Cerebellar cortex (tissue), 1 donor: Measurements from ENCODE around the gene WNT9A.

Experiments used
- DNase-seq: peaks from one replicate; pipeline ENCODE4 v3.0.0-alpha.2; 2015; ENCODE audit warnings: low spot score

The WNT9A gene

GRCh38 chr1:227897704-227898438 lies 49.9 kb downstream of the WNT9A start:
- no peak for DNase-seq

- DNase-seq = no peak
Measured at GRCh38 chr1:227896710-227897655, 50.7 kb downstream of the WNT9A start.

DNA sequence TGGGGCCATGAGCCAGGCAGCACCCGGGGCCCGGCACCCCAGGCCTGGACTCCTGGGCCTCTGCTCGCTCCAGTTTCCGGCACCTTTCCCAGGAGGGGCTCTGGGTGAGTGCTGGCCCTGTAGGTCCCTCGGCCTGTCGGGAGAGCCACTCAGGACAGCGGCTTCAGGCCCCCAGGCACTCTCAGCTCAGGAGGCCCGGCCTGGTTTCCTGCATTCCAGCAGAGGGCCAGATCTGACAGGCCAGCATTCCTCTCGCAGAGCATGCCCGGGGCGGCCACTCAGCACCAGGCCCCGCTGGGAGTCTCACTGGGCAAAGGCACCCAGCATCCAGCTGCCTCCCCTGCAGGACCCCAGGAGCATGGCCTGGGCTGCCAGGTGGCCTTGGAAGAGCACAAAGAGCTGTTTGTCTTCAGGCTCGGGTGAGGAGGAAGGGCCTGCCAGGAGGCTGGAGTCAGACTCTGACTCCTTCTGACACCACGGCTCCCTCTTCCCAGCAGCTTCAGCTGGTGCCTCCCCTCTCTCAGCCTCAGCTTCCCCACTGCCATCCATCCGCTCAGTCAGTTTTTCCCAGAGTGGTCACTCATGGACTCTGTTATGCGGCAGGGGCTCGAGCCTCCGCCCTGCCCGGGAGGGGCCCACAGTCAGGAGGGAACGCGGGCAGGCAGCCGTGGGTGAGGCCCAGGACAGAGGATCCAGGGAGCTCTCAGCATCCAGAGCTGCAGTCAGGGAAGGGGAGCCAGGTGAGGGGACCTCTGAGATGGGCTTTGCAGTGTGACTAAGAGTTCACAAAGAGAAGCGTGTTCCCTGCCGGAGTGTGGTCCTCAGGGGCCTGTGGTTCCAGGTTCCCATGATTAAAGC lies 51.7 kb downstream of the WNT9A start:
- no peak for DNase-seq

DNA sequence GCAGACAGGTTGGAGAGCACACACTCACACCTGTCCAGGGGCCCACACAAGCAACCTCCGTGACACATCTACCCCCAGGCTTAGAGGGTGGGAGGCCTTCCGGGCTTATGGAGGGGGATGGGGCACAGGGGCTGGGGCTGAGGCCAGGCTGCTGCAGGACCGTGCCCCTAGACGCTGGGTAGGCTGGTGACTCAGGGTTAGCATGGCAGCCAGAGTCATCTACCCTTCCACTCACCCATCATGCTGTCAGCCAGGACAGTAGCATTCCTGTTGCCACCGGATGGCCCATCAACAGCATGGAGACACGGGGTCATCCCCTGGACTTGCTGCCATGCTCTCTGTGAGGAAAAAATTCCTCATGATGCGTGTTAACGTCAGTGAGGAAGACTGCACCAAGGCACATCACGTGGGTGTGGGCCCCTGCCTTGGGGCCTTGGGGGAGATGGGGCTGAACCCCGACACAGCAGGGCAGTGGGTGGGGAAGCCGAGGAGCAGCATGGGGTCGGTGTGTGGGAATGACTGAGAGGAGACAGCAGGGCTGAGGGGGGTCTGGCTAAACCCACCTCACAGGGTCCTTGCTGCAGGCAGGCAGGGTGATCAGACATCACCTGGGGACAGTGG lies 52.8 kb downstream of the WNT9A start:
- no peak for DNase-seq

DNA sequence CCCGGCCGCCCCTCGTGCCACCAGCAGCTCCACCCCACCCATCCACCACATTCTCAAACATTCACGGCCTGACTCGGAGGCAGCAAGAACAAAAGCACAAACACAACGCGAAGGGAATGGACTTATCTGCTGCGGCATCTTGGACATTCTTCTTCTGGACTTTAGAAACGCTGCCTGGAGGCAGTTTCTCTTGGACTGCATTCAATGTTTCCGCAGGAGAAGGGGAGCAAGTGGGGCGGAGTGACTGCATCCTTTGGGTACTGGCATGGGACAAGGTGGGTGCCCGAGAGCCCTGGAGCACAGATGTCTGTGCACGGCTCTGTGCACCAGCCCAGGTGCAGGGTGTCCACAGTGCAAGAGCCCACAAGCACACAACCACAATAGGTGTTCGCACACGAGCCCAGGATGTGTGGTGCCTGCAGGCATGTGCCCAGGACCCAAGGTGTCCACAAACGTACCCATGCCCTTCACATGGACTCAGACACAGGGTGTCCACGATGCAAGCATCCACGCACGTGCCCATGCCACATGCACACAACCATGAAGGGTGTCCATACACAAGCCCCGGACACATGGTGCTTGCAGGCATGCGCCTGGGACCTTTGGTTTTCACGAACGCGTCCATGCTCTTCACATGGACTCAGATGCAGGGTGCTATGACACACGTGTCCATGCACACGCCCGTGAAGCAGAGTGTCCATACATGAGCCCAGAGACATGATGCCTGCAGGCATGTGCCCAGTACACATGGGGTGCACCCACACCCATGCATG lies 53.6 kb downstream of the WNT9A start:
- DNase-seq = no peak

DNA sequence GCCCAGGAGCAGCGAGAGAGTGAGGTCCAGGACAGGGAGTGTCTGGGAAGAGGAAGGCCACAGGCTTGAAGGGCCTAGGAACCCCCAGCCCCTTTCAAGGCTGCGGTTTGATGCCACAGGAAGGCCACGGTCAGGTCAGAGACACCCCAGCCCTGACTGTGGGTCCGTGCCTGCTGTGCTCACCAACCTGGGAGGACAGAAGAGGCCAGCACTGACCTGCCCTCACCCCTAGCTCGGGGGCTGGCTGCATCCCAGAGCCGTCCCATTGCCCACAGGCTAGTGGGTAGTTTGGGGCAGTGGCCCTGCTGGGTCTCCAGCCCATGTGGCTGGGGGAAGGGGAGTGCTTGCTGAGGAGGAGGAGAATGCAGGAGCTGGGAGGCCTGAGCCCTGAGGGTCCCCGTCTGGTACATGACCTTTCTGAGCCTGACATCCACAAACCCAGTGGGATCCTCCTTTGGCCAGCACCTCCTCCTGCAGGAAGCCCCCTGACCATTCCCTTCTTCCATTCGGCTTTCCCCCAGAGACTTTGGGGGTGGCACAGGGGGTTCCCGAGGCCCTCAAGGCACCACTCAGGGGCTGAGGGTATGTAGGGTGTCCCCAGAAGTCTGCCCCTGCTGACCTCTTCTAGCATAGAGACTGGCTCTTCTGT lies 54.3 kb downstream of the WNT9A start:
- DNase-seq = no peak

- DNase-seq = no peak
Measured at GRCh38 chr1:227892489-227893299, 55.0 kb downstream of the WNT9A start.

- no peak for DNase-seq
Measured at GRCh38 chr1:227891955-227892488, 55.7 kb downstream of the WNT9A start.

DNA sequence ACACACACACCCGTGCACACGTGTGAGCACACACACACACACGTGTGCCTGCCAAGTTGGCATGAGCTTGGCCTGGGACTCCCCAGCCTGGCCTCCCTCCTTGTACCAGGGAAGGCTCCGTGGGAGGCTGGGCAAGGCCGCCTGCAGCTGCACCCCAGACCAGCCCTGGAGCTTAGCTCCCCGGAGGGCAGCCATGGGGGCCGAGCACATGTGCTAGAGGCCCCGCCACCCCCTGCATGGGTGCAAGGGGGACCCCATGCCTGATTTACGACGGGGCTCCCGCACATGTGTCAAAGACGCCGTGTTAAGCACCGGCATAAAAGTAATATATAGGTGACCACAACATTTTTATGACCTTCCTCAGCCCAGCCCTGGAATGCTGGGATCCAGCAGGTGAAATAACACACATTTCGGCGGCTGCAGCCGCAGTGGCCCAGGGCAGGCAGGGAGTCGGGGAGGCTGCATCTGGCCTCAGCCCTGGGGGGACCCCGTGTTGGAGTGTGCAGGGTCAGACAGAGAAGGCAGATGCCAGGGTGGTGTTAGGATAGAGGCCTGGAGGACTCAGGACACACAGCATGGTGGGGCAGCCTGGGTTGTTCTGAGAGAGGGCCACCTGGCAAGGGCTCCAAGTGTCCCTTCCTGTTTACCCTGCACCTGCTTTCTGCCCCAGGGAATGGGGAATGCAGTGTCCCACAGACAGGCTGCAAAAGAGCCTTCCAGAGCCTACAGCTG lies 56.3 kb downstream of the WNT9A start:
- DNase-seq = no peak

- DNase-seq = no peak
Measured at GRCh38 chr1:227890451-227891222, 57.1 kb downstream of the WNT9A start.

GRCh38 chr1:227889863-227890405 lies 57.8 kb downstream of the WNT9A start:
- DNase-seq = no peak

DNA sequence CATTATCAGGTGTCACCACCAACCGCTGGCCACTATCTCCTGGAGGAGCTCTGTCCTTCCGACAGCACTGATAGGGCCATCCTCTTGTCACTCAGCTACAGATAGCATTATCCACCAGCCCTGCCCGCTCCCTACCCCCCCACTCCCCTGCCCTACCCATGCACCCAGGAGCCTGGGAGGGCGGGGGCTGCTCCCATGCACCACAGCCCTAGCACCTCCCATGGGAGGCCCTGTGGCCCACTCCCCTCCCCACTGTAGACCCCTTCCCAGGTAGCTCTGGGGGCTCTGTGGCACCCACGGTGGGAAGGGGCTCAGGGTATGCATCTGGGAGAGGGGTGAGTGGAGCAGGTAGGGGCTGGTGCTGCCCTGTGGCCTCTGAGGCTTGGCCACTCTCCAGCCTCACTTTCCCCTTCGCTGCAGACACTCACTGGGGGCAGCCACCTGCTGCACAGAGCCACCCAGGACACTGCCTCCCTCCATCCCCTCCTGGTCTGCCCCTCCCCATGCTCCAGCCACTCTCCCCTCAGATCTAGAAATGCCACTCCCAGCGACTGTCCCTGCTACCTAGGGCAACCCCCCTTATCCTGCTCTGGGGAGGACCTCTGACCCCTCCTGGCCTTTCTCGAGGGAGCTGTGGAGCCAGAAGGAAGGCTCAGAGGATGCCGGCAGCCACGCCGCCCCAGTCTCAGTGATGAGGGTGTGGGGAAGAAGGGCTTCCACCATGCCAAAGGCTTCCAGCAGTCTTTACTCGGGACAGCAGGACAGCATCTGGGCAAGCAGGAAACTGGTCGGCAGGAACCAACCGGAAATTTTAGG lies 58.5 kb downstream of the WNT9A start:
- DNase-seq = no peak

- no peak for DNase-seq
Measured at GRCh38 chr1:227888404-227889046, 59.2 kb downstream of the WNT9A start.

GRCh38 chr1:227887697-227888403 lies 59.9 kb downstream of the WNT9A start:
- DNase-seq = no peak

GRCh38 chr1:227886993-227887696 lies 60.6 kb downstream of the WNT9A start:
- no peak for DNase-seq
